Activated CD4-positive, alpha-beta memory T cell treated with anti-CD3 and anti-CD28 coated beads, Interleukin-2, amount 10 ng/mL, durations not matched to agents 7 days and 5 days (primary cell): Measurements from ENCODE around the gene HLF. TPM values are rescaled to one million over a fixed set of nuclear protein-coding genes. Genes with fewer than 3 reads are reported as not detected.
A peak's percentile ranks its signal among the peaks of the same experiment; 100 is the strongest.

Experiments
- CTCF ChIA-PET: fragments of 350-600 bp; sonication (Branson Sonifier 250); formaldehyde crosslinking; loops from one replicate; lab custom pipeline; 2021; ENCODE audit warnings: antibody characterized with exemption, inconsistent platforms; lab: Charles Lee
- POLR2A ChIA-PET: fragments of 350-600 bp; sonication (Branson Sonifier 250); formaldehyde crosslinking; loops from one replicate; lab custom pipeline; 2021; ENCODE audit warnings: antibody characterized with exemption; lab: Charles Lee
- DNase-seq: peaks from one replicate; pipeline ENCODE4 v3.0.0-alpha.2; 2020
- H3K27ac Mint-ChIP-seq: one replicate; pipeline ENCODE4 v1.8.0; 2021; ENCODE audit warnings: mild to moderate bottlenecking, mixed read lengths
- H3K27me3 Mint-ChIP-seq: one replicate; pipeline ENCODE4 v1.8.0; 2021; ENCODE audit warnings: mixed read lengths
- H3K36me3 Mint-ChIP-seq: one replicate; pipeline ENCODE4 v1.8.0; 2021; ENCODE audit warnings: low read depth, mixed read lengths
- H3K4me1 Mint-ChIP-seq: one replicate; pipeline ENCODE4 v1.8.0; 2021; ENCODE audit warnings: mixed read lengths
- H3K4me3 Mint-ChIP-seq: one replicate; pipeline ENCODE4 v1.8.0; 2021; ENCODE audit warnings: mild to moderate bottlenecking, mixed read lengths
- H3K9me3 Mint-ChIP-seq: one replicate; pipeline ENCODE4 v1.8.0; 2021; ENCODE audit warnings: mixed read lengths
- total RNA-seq, 2 experiments: library from RNA; stranded (reverse); gene quantifications; one replicate each; pipeline ENCODE4 v1.2.3, GENCODE V29; 2021

HLF gene
- total RNA-seq, 2 experiments from 2014 or later = 2.8 to 3.3 TPM

- no peaks in the 10 kb centered on the region for H3K36me3 Mint-ChIP-seq
Observed at GRCh38 chr17:55282379-55282702, 17.6 kb downstream of the HLF start.

DNA sequence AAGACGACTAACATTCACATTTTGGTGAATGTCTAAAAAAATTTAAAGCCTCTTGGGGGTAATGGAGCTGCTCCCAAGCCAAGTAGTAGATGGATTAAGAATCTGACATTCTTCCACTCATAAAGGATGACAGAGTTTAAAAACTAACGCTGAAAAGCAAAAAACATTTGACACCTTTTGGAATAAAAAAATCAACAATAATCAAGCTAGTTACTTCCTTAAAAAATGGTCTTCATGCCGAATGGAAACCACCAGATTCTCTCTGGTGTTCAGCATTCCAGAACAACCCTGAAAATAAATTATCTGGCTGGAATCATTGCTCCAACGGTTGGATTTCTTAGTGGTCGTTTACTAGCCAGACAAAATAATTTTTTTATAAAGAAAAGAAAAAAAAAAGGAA is 18.0 kb downstream of the HLF start:
- Mint-ChIP-seq H3K27ac (no peak overlapping the region), H3K36me3 (no peaks in the 10 kb centered on the region), H3K27me3 (no peaks in the 10 kb centered on the region), H3K9me3 (no peaks in the 10 kb centered on the region), H3K4me3 (no peak overlapping the region), H3K4me1 (peaks cover 17% of the 10 kb centered on the region)
- POLR2A ChIA-PET = no interaction called here
- DNase-seq = no peak
- CTCF ChIA-PET = interaction anchor here (1.2 to 1.6 kb wide), 2 partner anchors 65 to 290 kb away, joined by 3 read pairs; no protein-coding TSS in a partner anchor

More at GRCh38 chr17:55282379-55282702, 17.6 kb downstream of the HLF start:
- Mint-ChIP-seq H3K4me1 (peaks cover 17% of the 10 kb centered on the region), H3K4me3 (no peak overlapping the region), H3K27ac (no peak overlapping the region), H3K9me3 (no peaks in the 10 kb centered on the region), H3K27me3 (no peaks in the 10 kb centered on the region)
- ChIA-PET POLR2A (no interaction called here), CTCF (interaction anchor here (1.2 to 1.6 kb wide), 2 partner anchors 66 to 289 kb away, joined by 3 read pairs; no protein-coding TSS in a partner anchor)
- DNase-seq = no peak

GRCh38 chr17:55283256-55283965 is 18.7 kb downstream of the HLF start:
- POLR2A ChIA-PET = no interaction called here
- CTCF ChIA-PET = interaction anchor here (1.6 kb wide), 1 partner anchor 290 kb away, joined by 3 read pairs; no protein-coding TSS in a partner anchor

GRCh38 chr17:55284001-55284884 is 19.5 kb downstream of the HLF start:
- POLR2A ChIA-PET = no interaction called here

More at GRCh38 chr17:55283256-55283965, 18.7 kb downstream of the HLF start:
- Mint-ChIP-seq H3K27me3 (no peaks in the 10 kb centered on the region), H3K4me1 (peaks cover 17% of the 10 kb centered on the region), H3K9me3 (no peaks in the 10 kb centered on the region), H3K36me3 (no peaks in the 10 kb centered on the region), H3K27ac (no peak overlapping the region), H3K4me3 (no peak overlapping the region)
- DNase-seq = no peak

DNA sequence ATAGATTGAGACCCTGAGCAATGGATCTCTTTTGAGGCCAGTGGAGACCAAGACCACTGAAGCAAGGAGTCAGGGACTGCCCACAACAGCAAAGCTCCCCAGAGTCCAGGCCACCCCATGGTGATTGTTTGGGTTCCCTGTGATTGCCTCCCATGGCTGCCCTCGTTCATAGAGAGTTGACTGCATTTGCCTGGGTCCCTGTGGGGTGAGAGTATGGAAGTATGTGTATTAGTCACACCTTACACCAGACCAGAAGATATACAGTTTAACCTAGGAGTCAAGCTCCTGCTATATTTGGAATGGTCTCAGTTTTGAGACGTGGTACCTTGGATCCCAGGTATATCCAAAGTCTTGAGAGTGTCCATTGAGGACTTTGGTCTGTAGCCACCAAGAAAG is 20.2 kb downstream of the HLF start:
- ChIA-PET CTCF (no interaction called here), POLR2A (no interaction called here)
- Mint-ChIP-seq H3K4me3 (no peak overlapping the region), H3K36me3 (no peaks in the 10 kb centered on the region), H3K9me3 (no peaks in the 10 kb centered on the region), H3K4me1 (peaks cover 17% of the 10 kb centered on the region), H3K27ac (no peak overlapping the region), H3K27me3 (no peaks in the 10 kb centered on the region)
- no peak for DNase-seq

More at GRCh38 chr17:55284001-55284884, 19.5 kb downstream of the HLF start:
- Mint-ChIP-seq H3K27me3 (no peaks in the 10 kb centered on the region), H3K9me3 (no peaks in the 10 kb centered on the region), H3K27ac (peak overlapping the region; percentile 29), H3K4me3 (no peak overlapping the region), H3K36me3 (no peaks in the 10 kb centered on the region), H3K4me1 (peaks cover 17% of the 10 kb centered on the region)
- CTCF ChIA-PET = no interaction called here
- DNase-seq = no peak

GRCh38 chr17:55285340-55286301 is 20.9 kb downstream of the HLF start:
- peaks cover 20% of the 10 kb centered on the region for H3K4me1 Mint-ChIP-seq
- no peak overlapping the region for H3K27ac Mint-ChIP-seq
- no peaks in the 10 kb centered on the region for H3K36me3 Mint-ChIP-seq
- H3K9me3 Mint-ChIP-seq = no peaks in the 10 kb centered on the region
- no peaks in the 10 kb centered on the region for H3K27me3 Mint-ChIP-seq
- no peak for DNase-seq
- ChIA-PET CTCF (no interaction called here), POLR2A (interaction anchor here (0.5 kb wide), 1 partner anchor 87 kb away, joined by 3 read pairs; no protein-coding TSS in a partner anchor)
- no peak overlapping the region for H3K4me3 Mint-ChIP-seq

DNA sequence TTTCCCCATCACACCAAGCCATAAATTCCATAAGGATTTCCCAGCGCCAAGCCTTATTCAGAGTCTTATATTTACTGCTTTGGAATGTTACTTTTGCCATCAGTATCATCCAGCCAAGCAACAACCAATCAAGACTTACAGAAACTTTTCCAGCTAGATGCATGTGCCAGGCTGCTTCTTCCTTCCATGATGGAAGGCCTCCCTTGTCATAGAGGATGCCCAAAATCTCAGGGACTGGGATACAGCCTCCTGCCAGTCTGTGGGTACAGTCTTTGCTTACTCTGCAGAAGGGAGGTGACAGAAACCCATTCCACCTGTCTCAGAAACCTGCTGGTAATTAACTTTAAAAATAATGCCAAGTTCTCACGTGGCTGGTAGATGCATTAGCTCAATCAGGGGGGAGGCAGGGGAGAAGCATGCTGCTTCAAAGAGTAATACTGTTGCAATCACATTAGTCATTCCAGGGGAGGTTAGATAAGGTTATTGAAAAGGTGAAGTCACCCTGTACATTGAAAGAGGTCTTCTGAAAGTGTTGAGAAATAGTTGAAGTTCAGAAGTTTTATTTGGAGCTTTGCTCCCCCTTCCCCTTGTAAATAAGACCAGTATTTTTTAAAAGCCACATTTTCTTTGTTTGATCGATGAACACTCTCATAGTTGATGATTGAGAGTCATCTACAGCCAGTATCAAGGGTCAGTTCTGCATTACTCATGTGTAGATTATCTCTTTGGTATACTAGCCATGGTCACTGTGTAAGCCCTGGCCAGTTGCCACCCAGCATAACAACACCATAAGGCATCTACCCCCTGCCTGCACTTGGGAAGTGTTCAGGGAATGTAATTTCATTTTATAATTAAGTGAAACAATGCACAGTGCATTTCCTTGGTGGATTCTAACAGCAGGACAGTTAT is 22.2 kb downstream of the HLF start:
- H3K27me3 Mint-ChIP-seq = no peaks in the 10 kb centered on the region
- no peak for DNase-seq
- H3K4me3 Mint-ChIP-seq = no peak overlapping the region
- no peak overlapping the region for H3K27ac Mint-ChIP-seq
- H3K9me3 Mint-ChIP-seq = no peaks in the 10 kb centered on the region
- ChIA-PET CTCF (no interaction called here), POLR2A (no interaction called here)
- H3K36me3 Mint-ChIP-seq = no peaks in the 10 kb centered on the region
- peaks cover 20% of the 10 kb centered on the region for H3K4me1 Mint-ChIP-seq

DNA sequence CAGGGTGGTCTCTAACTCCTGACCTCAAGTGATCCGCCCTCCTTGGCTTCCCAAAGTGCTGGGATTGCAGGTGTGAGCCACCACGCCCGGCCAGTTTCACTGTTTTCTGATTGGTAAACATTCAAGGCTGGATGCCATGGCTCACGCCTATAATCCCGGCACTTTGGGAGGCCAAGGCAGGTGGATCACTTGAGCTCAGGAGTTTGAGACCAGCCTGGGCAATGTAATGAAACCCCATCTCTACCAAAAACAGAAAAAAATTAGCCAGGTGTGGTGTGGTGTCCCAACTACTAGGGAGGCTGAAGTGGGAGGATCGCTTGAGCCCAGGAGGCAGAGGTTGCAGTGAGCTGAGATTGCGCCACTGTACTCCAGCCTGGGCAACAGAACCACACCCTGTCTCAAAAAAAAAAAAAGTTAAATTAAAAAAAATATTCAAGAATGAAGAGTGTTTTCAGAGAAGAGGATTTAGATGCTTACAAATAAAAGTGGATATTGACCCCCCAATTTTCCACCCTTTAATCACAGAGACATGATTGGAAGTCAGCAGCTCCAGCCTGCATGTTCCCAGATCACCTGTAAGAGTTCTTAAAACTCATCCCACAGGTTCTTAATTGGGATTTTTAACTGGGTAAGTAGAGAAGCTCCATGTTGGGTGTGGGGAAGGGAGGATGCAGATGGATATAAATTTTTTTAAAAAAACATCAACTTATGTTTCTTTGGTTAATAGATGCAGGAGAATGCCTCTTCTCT is 23.8 kb downstream of the HLF start:
- Mint-ChIP-seq H3K36me3 (no peaks in the 10 kb centered on the region), H3K27me3 (no peaks in the 10 kb centered on the region), H3K27ac (no peak overlapping the region), H3K4me1 (peaks cover 18% of the 10 kb centered on the region), H3K9me3 (no peaks in the 10 kb centered on the region), H3K4me3 (no peak overlapping the region)
- CTCF ChIA-PET = interaction anchor here (0.9 to 1.5 kb wide), 3 partner anchors 14 to 296 kb away, joined by 3 read pairs; no protein-coding TSS in a partner anchor
- no peak for DNase-seq
- POLR2A ChIA-PET = no interaction called here

DNA sequence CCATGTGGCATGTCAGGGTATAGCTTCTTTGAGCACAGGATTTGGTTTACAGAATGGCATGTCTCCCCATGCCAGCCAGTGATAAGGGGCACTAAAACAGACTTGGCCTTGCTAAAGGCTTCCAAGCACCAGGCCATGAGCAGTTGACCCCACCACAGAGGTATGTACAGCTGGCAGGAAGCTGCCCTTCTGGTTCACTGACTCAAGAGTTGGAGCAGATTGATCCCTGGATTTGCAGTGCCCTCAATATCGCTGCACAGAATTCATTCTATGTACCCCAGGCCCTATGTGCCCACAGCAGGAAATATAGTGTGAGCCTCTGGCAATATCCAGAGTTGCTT is 24.3 kb downstream of the HLF start:
- Mint-ChIP-seq H3K4me1 (peaks cover 16% of the 10 kb centered on the region), H3K9me3 (no peaks in the 10 kb centered on the region), H3K4me3 (no peak overlapping the region), H3K36me3 (no peaks in the 10 kb centered on the region), H3K27me3 (no peaks in the 10 kb centered on the region), H3K27ac (no peak overlapping the region)
- ChIA-PET POLR2A (no interaction called here), CTCF (interaction anchor here (1.5 kb wide), 1 partner anchor 295 kb away, joined by 3 read pairs; no protein-coding TSS in a partner anchor)
- no peak for DNase-seq

GRCh38 chr17:55289978-55290377 is 25.2 kb downstream of the HLF start:
- Mint-ChIP-seq H3K4me3 (no peak overlapping the region), H3K9me3 (no peaks in the 10 kb centered on the region), H3K27ac (no peak overlapping the region), H3K4me1 (peaks cover 6% of the 10 kb centered on the region), H3K36me3 (no peaks in the 10 kb centered on the region), H3K27me3 (no peaks in the 10 kb centered on the region)
- ChIA-PET CTCF (no interaction called here), POLR2A (no interaction called here)
- DNase-seq = no peak

GRCh38 chr17:55290492-55291113 is 25.8 kb downstream of the HLF start:
- ChIA-PET CTCF (no interaction called here), POLR2A (no interaction called here)
- H3K9me3 Mint-ChIP-seq = no peaks in the 10 kb centered on the region
- H3K4me3 Mint-ChIP-seq = no peak overlapping the region
- H3K27me3 Mint-ChIP-seq = no peaks in the 10 kb centered on the region
- H3K4me1 Mint-ChIP-seq = peaks cover 3% of the 10 kb centered on the region
- no peak overlapping the region for H3K27ac Mint-ChIP-seq
- H3K36me3 Mint-ChIP-seq = no peaks in the 10 kb centered on the region
- no peak for DNase-seq
